Spinal cord (tissue), 10 donors: ENCODE measurements around the gene NHLRC4. TPM values are rescaled to one million over a fixed set of nuclear protein-coding genes. Genes with fewer than 3 reads are reported as not detected.

Source experiments
- DNase-seq, 6 donors: peaks; one replicate each; pipeline versions ENCODE4 v3.0.0 to v3.0.0-alpha.2; 2013 to 2015; ENCODE audit warnings: low spot score in 6 of 6, low read depth in 4 of 6
- H3K27ac ChIP-seq: one replicate; pipeline ENCODE4 v1.5.1; 2013; ENCODE audit warnings: low read depth, low read length, control low read depth
- H3K27me3 ChIP-seq: one replicate; pipeline ENCODE4 v1.6.1; 2013; ENCODE audit warnings: low read length; ENCODE audit not compliant: control insufficient read depth, insufficient read depth
- H3K36me3 ChIP-seq: one replicate; pipeline ENCODE4 v1.6.1; 2013; ENCODE audit warnings: low read length; ENCODE audit not compliant: control insufficient read depth, insufficient read depth
- H3K4me1 ChIP-seq: one replicate; pipeline ENCODE4 v1.6.1; 2013; ENCODE audit warnings: low read length; ENCODE audit not compliant: control insufficient read depth, insufficient read depth
- H3K4me3 ChIP-seq: one replicate; pipeline ENCODE4 v1.5.1; 2013; ENCODE audit warnings: low read depth, low read length, control low read depth
- H3K9me3 ChIP-seq: one replicate; pipeline ENCODE4 v1.6.1; 2013; ENCODE audit warnings: low read length; ENCODE audit not compliant: control insufficient read depth, insufficient read depth
- WGBS: methylation state at CpG from one replicate; pipeline ENCODE4 v1.1.5; 2013; ENCODE audit warnings: missing lambda C conversion rate; ENCODE audit not compliant: insufficient coverage; 5-methylcytosine and 5-hydroxymethylcytosine counted together
- polyA plus RNA-seq, 2 donors: library from polyadenylated mRNA; unstranded; fragments of 120-200 nt; gene quantifications; one replicate each; pipeline ENCODE4 v1.2.1, GENCODE V29; 2013; ENCODE audit not compliant: insufficient read length in 2 of 2
- total RNA-seq, 2 donors: library from RNA; depleted of rRNA in 1 of 2; stranded (reverse); fragments of 120-200 nt in 1 of 2; fragments of >200 nt in 1 of 2; gene quantifications; one replicate each; pipeline versions ENCODE4 v1.2.3 to v1.2.4, GENCODE V29; 2013 to 2014
- donor health status: healthy.

The NHLRC4 gene
- total and polyA plus RNA-seq, 4 donors = 0.73 to 3.5 (median 1.1) TPM

GRCh38 chr16:567373-568256 is 810 bp downstream of the NHLRC4 start:
- Histone ChIP-seq H3K9me3 (no peaks in the 10 kb centered on the region), H3K27ac (no peak overlapping the region), H3K4me1 (peaks cover 57% of the 10 kb centered on the region), H3K27me3 (no peaks in the 10 kb centered on the region), H3K36me3 (peaks cover 19% of the 10 kb centered on the region), H3K4me3 (no peak overlapping the region)
- 90% methylated on average over 35 of the region's 35 CpGs for WGBS
- no peak for DNase-seq

- Histone ChIP-seq H3K27ac (no peak overlapping the region), H3K36me3 (peaks cover 29% of the 10 kb centered on the region), H3K9me3 (no peaks in the 10 kb centered on the region), H3K4me3 (peak overlapping the region; percentile 56), H3K4me1 (peaks cover 57% of the 10 kb centered on the region), H3K27me3 (no peaks in the 10 kb centered on the region)
- 59% methylated on average over 11 of the region's 11 CpGs for WGBS
- no peak for DNase-seq
These were observed 1.8 kb downstream of the NHLRC4 start for GRCh38 chr16:568401-569258.

- H3K36me3 ChIP-seq = peaks cover 39% of the 10 kb centered on the region
- H3K9me3 ChIP-seq = no peaks in the 10 kb centered on the region
- H3K4me1 ChIP-seq = peaks cover 56% of the 10 kb centered on the region
- no peaks in the 10 kb centered on the region for H3K27me3 ChIP-seq
- peak within 1 kb of the TSS; percentile 75 for H3K27ac ChIP-seq
- under 1% methylated on average over 86 of the region's 87 CpGs for WGBS
- peak within 1 kb of the TSS; percentile 60 for H3K4me3 ChIP-seq
- peak in 2 of 6 donors; percentile 77 to 81 for DNase-seq
These were observed 2.8 kb downstream of the NHLRC4 start, which contains the start of gene PIGQ for GRCh38 chr16:569445-570254. PIGQ (plus strand) TSS chr16:569968; CDS start chr16:574075, 4,107 bp downstream.

- Histone ChIP-seq H3K4me1 (peaks cover 28% of the 10 kb centered on the region), H3K36me3 (peaks cover 63% of the 10 kb centered on the region)
- 80% methylated on average over 23 of the region's 27 CpGs for WGBS
These were observed 6.3 kb downstream of the NHLRC4 start for GRCh38 chr16:572865-573650.

GRCh38 chr16:574021-574760 is 7.4 kb downstream of the NHLRC4 start:
- Histone ChIP-seq H3K4me1 (peaks cover 17% of the 10 kb centered on the region), H3K36me3 (peaks cover 72% of the 10 kb centered on the region), H3K27me3 (no peaks in the 10 kb centered on the region), H3K27ac (no peak overlapping the region), H3K9me3 (no peaks in the 10 kb centered on the region), H3K4me3 (no peak overlapping the region)
- WGBS = 93% methylated on average over 46 of the region's 46 CpGs
- no peak for DNase-seq

More at GRCh38 chr16:572865-573650, 6.3 kb downstream of the NHLRC4 start:
- H3K9me3 ChIP-seq = no peaks in the 10 kb centered on the region
- H3K27ac ChIP-seq = no peak overlapping the region
- H3K4me3 ChIP-seq = no peak overlapping the region
- H3K27me3 ChIP-seq = no peaks in the 10 kb centered on the region
- DNase-seq = no peak

GRCh38 chr16:575354-576196 is 8.8 kb downstream of the NHLRC4 start:
- WGBS = 92% methylated on average over 34 of the region's 36 CpGs
- peaks cover 10% of the 10 kb centered on the region for H3K4me1 ChIP-seq
- DNase-seq = no peak
- H3K36me3 ChIP-seq = peaks cover 84% of the 10 kb centered on the region
- no peak overlapping the region for H3K4me3 ChIP-seq
- H3K27ac ChIP-seq = no peak overlapping the region
- H3K9me3 ChIP-seq = no peaks in the 10 kb centered on the region
- no peaks in the 10 kb centered on the region for H3K27me3 ChIP-seq

GRCh38 chr16:576197-576822 is 9.5 kb downstream of the NHLRC4 start:
- no peaks in the 10 kb centered on the region for H3K27me3 ChIP-seq
- peaks cover 3% of the 10 kb centered on the region for H3K4me1 ChIP-seq
- H3K27ac ChIP-seq = no peak overlapping the region
- DNase-seq = no peak
- WGBS = 87% methylated on average over 21 of the region's 21 CpGs
- H3K4me3 ChIP-seq = no peak overlapping the region
- peaks cover 92% of the 10 kb centered on the region for H3K36me3 ChIP-seq
- no peaks in the 10 kb centered on the region for H3K9me3 ChIP-seq
